K562 (cell line): Measurements from ENCODE around the gene ADGRA1. TPM values are rescaled to one million over a fixed set of nuclear protein-coding genes. Genes with fewer than 3 reads are reported as not detected.

Experiments used
- BDP1 ChIP-seq: IDR thresholded peaks from 3 replicates; pipeline ENCODE4 v1.6.1; 2011; ENCODE audit not compliant: insufficient read length, insufficient read depth
- CCNT2 ChIP-seq: IDR thresholded peaks from 2 replicates; pipeline ENCODE4 v1.6.1; 2011; ENCODE audit warnings: borderline replicate concordance, low read depth, mild to moderate bottlenecking, moderate library complexity, mixed read lengths, low read length; ENCODE audit not compliant: insufficient read length; ENCODE audit errors: extremely low read depth
- NEUROD1 ChIP-seq: fragments of 150-350 bp; IDR thresholded peaks from 2 replicates; pipeline ENCODE4 v1.6.1; 2014; ENCODE audit warnings: borderline replicate concordance, low read length, low read depth; ENCODE audit not compliant: partially characterized antibody
- NONO ChIP-seq, 2 experiments: fragments of 200-400 bp in 1 of 2; fragments of 450-650 bp in 1 of 2; formaldehyde crosslinking in 1 of 2; IDR thresholded peaks; 2 replicates each; pipeline ENCODE4 v1.6.1; 2017; ENCODE audit warnings: low read depth in 2 of 2, mild to moderate bottlenecking in 2 of 2, moderate library complexity in 2 of 2, low read length in 1 of 2
- PCBP2 ChIP-seq: fragments of 200-400 bp; formaldehyde crosslinking; IDR thresholded peaks from 2 replicates; pipeline ENCODE4 v1.6.1; 2018; ENCODE audit warnings: low read length, low read depth, mild to moderate bottlenecking, moderate library complexity; ENCODE audit not compliant: poor library complexity, severe bottlenecking
- PURB ChIP-seq: sonication (generic); formaldehyde crosslinking; IDR thresholded peaks from 2 replicates; pipeline ENCODE4 v1.9.0; 2021; ENCODE audit warnings: low read depth, mild to moderate bottlenecking, missing genetic modification reagents
- RBM25 ChIP-seq: fragments of 200-400 bp; formaldehyde crosslinking; IDR thresholded peaks from 2 replicates; pipeline ENCODE4 v1.6.1; 2018; ENCODE audit warnings: low read length, low read depth, moderate library complexity; ENCODE audit not compliant: severe bottlenecking
- ZNF561 ChIP-seq: fragments of 450-650 bp; formaldehyde crosslinking; conservative IDR thresholded peaks from 2 replicates; pipeline ENCODE4 v1.4.0; 2020; ENCODE audit warnings: mild to moderate bottlenecking, moderate library complexity
- polyA plus RNA-seq, 8 experiments: library from polyadenylated mRNA; depleted of rRNA in 4 of 8; stranded (reverse) in 5 of 8; unstranded in 3 of 8; fragments of >200 nt; fragmentation: Nextera tagmentation in 2 of 8; fragmentation: Illumina TruSeq in 1 of 8; extraction: Ambion mirVana in 2 of 8; extraction: Trizol in 1 of 8; gene quantifications; 2 replicates each; pipeline versions ENCODE4 v1.2.1 to v1.2.3, GENCODE V29; 2011 to 2014; ENCODE audit warnings: inconsistent platforms in 1 of 8, missing spikeins in 1 of 8
- total RNA-seq, 7 experiments: library from RNA; depleted of rRNA in 6 of 7; stranded (reverse); fragments of >200 nt in 6 of 7; fragmentation: Illumina TruSeq in 2 of 7; extraction: Trizol in 2 of 7; gene quantifications; 2 replicates each; pipeline versions ENCODE4 v1.2.1 to v1.2.3, GENCODE V29; 2011 to 2021; ENCODE audit warnings: low replicate concordance in 1 of 7
- TF ChIP-seq, protein P1 (sequence below): sonication (generic); formaldehyde crosslinking; IDR thresholded peaks from 2 replicates; pipeline ENCODE4 v1.8.1; 2023; ENCODE audit warnings: mild to moderate bottlenecking, missing genetic modification reagents
- TF ChIP-seq, protein P2 (sequence below), 2 experiments: fragments of 250-450 bp in 1 of 2; fragments of 450-650 bp in 1 of 2; sonication (Bioruptor Pico) in 1 of 2; IDR thresholded peaks; 2 replicates each; pipeline versions ENCODE4 v1.6.1 to v1.8.0; 2016 to 2021; ENCODE audit warnings: mild to moderate bottlenecking in 2 of 2, moderate library complexity in 2 of 2, missing compliant biosample characterization in 1 of 2, missing genetic modification characterization in 1 of 2
- TF ChIP-seq, protein P3 (sequence below): fragments of 200-800 bp; sonication (Bioruptor generic); IDR thresholded peaks from 2 replicates; pipeline ENCODE4 v1.6.1; 2017; ENCODE audit warnings: missing genetic modification characterization, missing compliant biosample characterization

ADGRA1 gene
- total and polyA plus RNA-seq, 9 of the 15 experiments (the other 6 are each of a cell fraction or from before 2014, with no cell fraction given) = not detected

DNA sequence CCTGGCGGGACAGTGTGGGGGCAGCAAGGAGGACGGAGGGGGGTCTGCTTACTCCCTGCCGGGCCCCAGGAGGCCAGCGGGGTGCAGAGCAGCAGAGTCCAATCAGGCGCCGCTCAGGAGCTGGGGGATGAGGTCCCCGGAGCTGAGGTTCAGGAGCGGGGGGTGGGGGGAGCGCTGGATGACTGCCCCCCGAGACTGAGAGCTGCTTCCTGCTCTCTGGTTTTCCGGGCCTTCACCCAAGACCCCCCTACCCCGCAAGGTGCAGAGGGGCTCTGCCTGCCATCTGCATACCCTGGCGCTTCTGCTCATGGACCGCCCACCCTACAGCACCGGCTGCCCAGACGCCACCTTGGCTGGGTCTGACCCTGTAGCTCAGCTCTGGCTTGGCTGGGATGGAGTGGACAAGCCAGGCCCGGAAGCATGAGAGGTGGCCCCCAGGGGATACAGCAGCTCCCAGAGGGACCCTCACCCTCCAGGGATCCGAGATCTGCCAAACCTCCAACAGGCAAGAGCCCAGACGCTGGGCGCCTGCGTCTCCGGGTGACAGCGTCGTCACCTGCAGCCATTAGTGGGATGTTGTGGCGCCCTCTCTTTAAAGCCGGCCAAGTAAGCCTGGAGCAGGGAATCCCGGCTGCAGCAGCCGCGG is 73.2 kb downstream of the ADGRA1 start (continued):
- TF ChIP-seq, protein P1, sequence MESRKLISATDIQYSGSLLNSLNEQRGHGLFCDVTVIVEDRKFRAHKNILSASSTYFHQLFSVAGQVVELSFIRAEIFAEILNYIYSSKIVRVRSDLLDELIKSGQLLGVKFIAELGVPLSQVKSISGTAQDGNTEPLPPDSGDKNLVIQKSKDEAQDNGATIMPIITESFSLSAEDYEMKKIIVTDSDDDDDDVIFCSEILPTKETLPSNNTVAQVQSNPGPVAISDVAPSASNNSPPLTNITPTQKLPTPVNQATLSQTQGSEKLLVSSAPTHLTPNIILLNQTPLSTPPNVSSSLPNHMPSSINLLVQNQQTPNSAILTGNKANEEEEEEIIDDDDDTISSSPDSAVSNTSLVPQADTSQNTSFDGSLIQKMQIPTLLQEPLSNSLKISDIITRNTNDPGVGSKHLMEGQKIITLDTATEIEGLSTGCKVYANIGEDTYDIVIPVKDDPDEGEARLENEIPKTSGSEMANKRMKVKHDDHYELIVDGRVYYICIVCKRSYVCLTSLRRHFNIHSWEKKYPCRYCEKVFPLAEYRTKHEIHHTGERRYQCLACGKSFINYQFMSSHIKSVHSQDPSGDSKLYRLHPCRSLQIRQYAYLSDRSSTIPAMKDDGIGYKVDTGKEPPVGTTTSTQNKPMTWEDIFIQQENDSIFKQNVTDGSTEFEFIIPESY (CRISPR knock-in tag) = no peak
- TF ChIP-seq, protein P2, sequence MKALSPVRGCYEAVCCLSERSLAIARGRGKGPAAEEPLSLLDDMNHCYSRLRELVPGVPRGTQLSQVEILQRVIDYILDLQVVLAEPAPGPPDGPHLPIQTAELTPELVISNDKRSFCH (CRISPR knock-in tag; IDR thresholded peaks at IDR 0.05) = no peak
- TF ChIP-seq, protein P2 (tag; IDR thresholded peaks at IDR 0.05) = no peak
- TF ChIP-seq ZNF561 (CRISPR knock-in tag) (no peak), RBM25 (no peak), PURB (CRISPR knock-in tag) (no peak), BDP1 (no peak), NEUROD1 (no peak), PCBP2 (no peak), CCNT2 (no peak), NONO (IDR thresholded peaks at IDR 0.05; ENCODE audit: low read depth in 2 of 2, low read length in 1 of 2) (no peak)
- TF ChIP-seq, protein P3, sequence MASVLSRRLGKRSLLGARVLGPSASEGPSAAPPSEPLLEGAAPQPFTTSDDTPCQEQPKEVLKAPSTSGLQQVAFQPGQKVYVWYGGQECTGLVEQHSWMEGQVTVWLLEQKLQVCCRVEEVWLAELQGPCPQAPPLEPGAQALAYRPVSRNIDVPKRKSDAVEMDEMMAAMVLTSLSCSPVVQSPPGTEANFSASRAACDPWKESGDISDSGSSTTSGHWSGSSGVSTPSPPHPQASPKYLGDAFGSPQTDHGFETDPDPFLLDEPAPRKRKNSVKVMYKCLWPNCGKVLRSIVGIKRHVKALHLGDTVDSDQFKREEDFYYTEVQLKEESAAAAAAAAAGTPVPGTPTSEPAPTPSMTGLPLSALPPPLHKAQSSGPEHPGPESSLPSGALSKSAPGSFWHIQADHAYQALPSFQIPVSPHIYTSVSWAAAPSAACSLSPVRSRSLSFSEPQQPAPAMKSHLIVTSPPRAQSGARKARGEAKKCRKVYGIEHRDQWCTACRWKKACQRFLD (CRISPR knock-in tag) = no peak
- TF ChIP-seq, all 486 proteins: peak for 0
